KMS-11 (cell line): ENCODE data around the gene KRT86.

Experiments
- H2AFZ ChIP-seq: fragments of 200-600 bp; sonication (generic); 2 replicates; pipeline ENCODE4 v1.6.1; 2016; ENCODE audit warnings: antibody characterized with exemption, mixed run types, low read depth
- H3K27ac ChIP-seq: fragments of 200-600 bp; sonication (generic); 2 replicates; pipeline ENCODE4 v1.6.1; 2016; ENCODE audit warnings: mild to moderate bottlenecking, mixed run types
- H3K27me3 ChIP-seq: fragments of 200-600 bp; sonication (generic); 2 replicates; pipeline ENCODE4 v1.6.1; 2017; ENCODE audit warnings: mild to moderate bottlenecking, low read depth, mixed run types, moderate library complexity; ENCODE audit not compliant: insufficient read depth
- H3K36me3 ChIP-seq: fragments of 200-600 bp; sonication (generic); 2 replicates; pipeline ENCODE4 v1.6.1; 2017; ENCODE audit warnings: mild to moderate bottlenecking, mixed run types; ENCODE audit not compliant: insufficient read depth
- H3K4me1 ChIP-seq: fragments of 200-600 bp; sonication (generic); 2 replicates; pipeline ENCODE4 v1.6.1; 2016; ENCODE audit warnings: mild to moderate bottlenecking, low read depth, mixed run types; ENCODE audit not compliant: poor library complexity, severe bottlenecking
- H3K4me2 ChIP-seq: fragments of 200-600 bp; sonication (generic); 2 replicates; pipeline ENCODE4 v1.7.0; 2016; ENCODE audit warnings: mild to moderate bottlenecking, mixed run types
- H3K4me3 ChIP-seq: fragments of 200-600 bp; sonication (generic); IDR thresholded peaks from 2 replicates; pipeline ENCODE4 v1.6.1; 2017; ENCODE audit warnings: low read depth, low read length, mixed read lengths; ENCODE audit not compliant: insufficient read depth
- H3K79me2 ChIP-seq: fragments of 200-600 bp; sonication (generic); 2 replicates; pipeline ENCODE4 v1.6.1; 2016; ENCODE audit warnings: low read depth, mixed run types; ENCODE audit not compliant: insufficient read depth
- H3K9ac ChIP-seq: fragments of 200-600 bp; sonication (generic); 2 replicates; pipeline ENCODE4 v1.6.1; 2016; ENCODE audit warnings: mild to moderate bottlenecking, mixed run types
- H4K20me1 ChIP-seq: fragments of 200-600 bp; sonication (generic); 2 replicates; pipeline ENCODE4 v1.6.1; 2016; ENCODE audit warnings: mild to moderate bottlenecking, mixed run types; ENCODE audit not compliant: insufficient read depth
- CTCF ChIP-seq: fragments of 200-600 bp; sonication (generic); conservative IDR thresholded peaks from 2 replicates; pipeline ENCODE4 v1.6.1; 2017; ENCODE audit warnings: low read depth, mild to moderate bottlenecking, antibody characterized with exemption, low read length, moderate library complexity, mixed read lengths

KRT86 gene

DNA sequence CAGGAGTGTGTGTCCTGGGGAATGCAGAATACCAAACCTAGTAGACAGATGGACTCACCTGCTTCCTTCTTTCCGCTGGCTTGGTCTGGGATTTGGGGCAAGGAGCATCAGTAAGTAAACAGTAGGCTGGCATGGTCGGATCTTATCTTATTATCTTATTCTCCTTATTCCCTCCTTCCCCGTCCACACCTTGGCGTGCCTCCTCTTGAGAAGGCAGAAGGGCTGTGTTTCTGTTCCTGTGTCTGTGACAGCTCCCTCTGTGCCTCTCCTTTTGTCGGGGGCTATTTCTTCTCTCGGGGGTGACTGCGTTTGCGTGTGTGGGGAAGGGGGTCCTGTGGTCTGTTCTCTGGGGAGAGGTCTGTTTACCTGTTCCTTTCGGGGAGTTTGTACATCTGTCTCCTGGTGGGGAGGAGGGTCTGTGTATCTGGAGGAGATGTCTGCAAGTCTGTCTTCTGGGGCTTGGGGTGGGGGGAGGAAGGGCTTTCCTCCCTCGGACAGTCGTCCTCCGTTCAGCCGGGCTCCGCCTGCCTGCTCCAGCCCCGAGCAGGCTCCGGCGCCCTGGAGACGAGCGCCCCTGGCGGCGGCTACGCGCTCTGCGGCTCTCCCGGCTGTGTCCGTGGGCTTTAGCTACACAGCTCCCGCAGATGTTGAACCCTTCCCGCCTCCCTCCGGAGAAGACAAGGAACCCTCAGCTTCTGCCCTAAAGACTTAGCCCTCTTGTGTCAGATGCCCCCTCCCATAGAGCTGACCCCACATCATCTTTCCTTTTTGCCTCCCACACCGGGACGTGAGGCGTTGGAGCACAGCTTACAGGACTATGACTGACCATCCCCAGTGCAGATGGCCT lies 4.4 kb downstream of the KRT86 start:
- TF ChIP-seq CTCF, result peak; percentile 95
- no peaks in the 10 kb centered on the region for H3K36me3 ChIP-seq
- no peaks in the 10 kb centered on the region for H3K79me2 ChIP-seq
- no peak overlapping the region for H3K9ac ChIP-seq
- no peaks in the 10 kb centered on the region for H4K20me1 ChIP-seq
- H3K4me2 ChIP-seq, result peak overlapping the region; percentile 24
- peaks cover 34% of the 10 kb centered on the region for H3K4me1 ChIP-seq
- H3K27ac ChIP-seq, result no peak overlapping the region
- H3K27me3 ChIP-seq, result no peaks in the 10 kb centered on the region
- H3K4me3 ChIP-seq, result no peak overlapping the region
- H2AFZ ChIP-seq, result peak overlapping the region; percentile 62; the same call in 1 of the 2 replicates

GRCh38 chr12:52279422-52280318 lies 5.2 kb downstream of the KRT86 start:
- H3K4me3 ChIP-seq, result no peak overlapping the region
- H3K79me2 ChIP-seq, result no peaks in the 10 kb centered on the region
- no peak overlapping the region for H3K9ac ChIP-seq
- no peak overlapping the region for H3K27ac ChIP-seq
- no peaks in the 10 kb centered on the region for H3K27me3 ChIP-seq
- TF ChIP-seq CTCF, result no peak; the same call in 1 of the 2 replicates
- peak overlapping the region; percentile 38 for H3K4me2 ChIP-seq
- no peaks in the 10 kb centered on the region for H4K20me1 ChIP-seq
- H3K4me1 ChIP-seq, result peaks cover 34% of the 10 kb centered on the region
- no peaks in the 10 kb centered on the region for H3K36me3 ChIP-seq
- peak overlapping the region; percentile 62; the same call in 1 of the 2 replicates for H2AFZ ChIP-seq

DNA sequence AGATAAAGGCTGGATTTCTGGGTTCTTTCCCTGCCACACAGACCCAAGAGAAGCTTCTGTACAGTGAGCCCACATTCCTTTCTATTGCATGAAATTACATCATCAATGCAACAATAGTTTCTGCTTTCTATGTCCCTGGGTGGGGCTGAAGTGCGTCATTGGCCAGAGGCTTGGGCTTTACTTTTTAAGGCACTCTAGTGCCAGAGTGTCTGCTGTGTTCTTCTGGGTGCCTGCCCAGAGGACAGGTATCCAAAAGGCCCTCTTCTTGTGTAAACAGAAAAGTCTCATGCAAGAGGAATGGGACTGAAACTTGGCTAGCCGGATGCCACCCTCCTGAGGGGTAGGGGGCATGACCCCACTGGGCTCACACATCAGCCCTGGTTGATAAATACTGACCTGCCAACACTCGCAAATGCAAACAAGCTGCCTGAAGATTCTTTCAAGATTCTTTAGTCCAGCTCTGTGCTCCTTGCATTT lies 5.9 kb downstream of the KRT86 start:
- H4K20me1 ChIP-seq, result no peaks in the 10 kb centered on the region
- H2AFZ ChIP-seq, result no peak overlapping the region
- H3K9ac ChIP-seq, result no peak overlapping the region
- H3K79me2 ChIP-seq, result no peaks in the 10 kb centered on the region
- H3K4me3 ChIP-seq, result no peak overlapping the region
- peaks cover 34% of the 10 kb centered on the region for H3K4me1 ChIP-seq
- no peak for TF ChIP-seq CTCF
- H3K27ac ChIP-seq, result no peak overlapping the region
- peak overlapping the region; percentile 38 for H3K4me2 ChIP-seq
- H3K27me3 ChIP-seq, result no peaks in the 10 kb centered on the region
- no peaks in the 10 kb centered on the region for H3K36me3 ChIP-seq

DNA sequence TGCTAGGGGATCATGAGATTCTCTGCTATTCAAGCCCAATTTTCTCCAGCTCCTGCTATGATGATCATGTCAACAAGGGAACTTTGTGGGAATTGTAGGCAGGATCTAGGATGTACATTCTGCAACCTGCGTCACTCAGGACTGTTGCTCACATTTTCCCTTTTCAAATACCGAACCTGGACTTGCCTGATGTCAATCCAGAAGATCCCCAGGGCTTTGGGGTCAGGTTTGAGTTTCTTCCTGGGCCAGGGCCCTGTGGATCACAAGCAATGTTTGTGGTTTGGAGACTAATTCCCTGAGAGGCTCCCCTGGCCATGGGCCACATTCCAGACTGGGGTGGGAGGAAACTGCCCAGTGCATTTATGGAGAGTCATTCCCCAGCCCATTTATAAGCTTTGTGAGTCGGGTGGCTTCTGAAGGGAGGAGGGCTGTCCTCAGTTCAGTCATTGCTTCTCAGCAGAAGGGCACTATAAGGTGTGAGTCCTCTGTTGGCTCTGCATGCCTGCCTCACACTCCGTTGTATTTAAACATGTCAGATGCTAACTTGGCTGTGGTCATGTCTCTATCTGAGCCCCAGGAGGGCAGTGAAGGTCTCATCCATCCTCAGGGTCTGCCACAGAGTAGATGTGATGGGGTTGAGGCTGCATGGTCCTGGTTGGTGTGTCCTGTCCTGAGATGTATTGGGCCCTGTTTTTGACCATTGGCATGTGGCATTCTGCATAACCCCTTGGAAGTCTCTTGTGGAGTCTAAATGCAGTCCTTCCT lies 6.5 kb downstream of the KRT86 start:
- peak overlapping the region; percentile 38 for H3K4me2 ChIP-seq
- TF ChIP-seq CTCF, result no peak
- no peaks in the 10 kb centered on the region for H3K27me3 ChIP-seq
- no peak overlapping the region for H2AFZ ChIP-seq
- H3K36me3 ChIP-seq, result no peaks in the 10 kb centered on the region
- no peaks in the 10 kb centered on the region for H3K79me2 ChIP-seq
- no peaks in the 10 kb centered on the region for H4K20me1 ChIP-seq
- H3K27ac ChIP-seq, result no peak overlapping the region
- no peak overlapping the region for H3K4me3 ChIP-seq
- no peak overlapping the region for H3K9ac ChIP-seq
- H3K4me1 ChIP-seq, result peaks cover 34% of the 10 kb centered on the region
